ENCODE data around the gene ATRIP. TPM values are rescaled to one million over a fixed set of nuclear protein-coding genes. Genes with fewer than 3 reads are reported as not detected.

ATRIP gene
- total RNA-seq = 1 to 10 TPM; 3.2 to 8.6 TPM

GRCh38 chr3:48446425-48447193 is at the start of gene ATRIP:
Gene ATRIP (plus strand): TSS chr3:48446737. CDS start chr3:48446846, 109 bp downstream.
- peak within 1 kb of the TSS; percentile 92 for H3K27ac ChIP-seq
- peaks cover 3% of the 10 kb centered on the region for H3K4me1 ChIP-seq
- no peaks in the 10 kb centered on the region for H3K36me3 ChIP-seq
- no peaks in the 10 kb centered on the region for H3K9me3 ChIP-seq
- peak within 1 kb of the TSS; percentile 83 to 89 for H3K9ac ChIP-seq (ENCODE audit: low read depth in 2 of 2, low read length in 2 of 2)
- intact Hi-C loops (cut with DNase I) = no loop called here
- no peaks in the 10 kb centered on the region for H3K27me3 ChIP-seq
- peak; percentile 92 for DNase-seq
- H3K4me3 ChIP-seq = peak within 1 kb of the TSS; percentile 99
- TF ChIP-seq, protein P1, sequence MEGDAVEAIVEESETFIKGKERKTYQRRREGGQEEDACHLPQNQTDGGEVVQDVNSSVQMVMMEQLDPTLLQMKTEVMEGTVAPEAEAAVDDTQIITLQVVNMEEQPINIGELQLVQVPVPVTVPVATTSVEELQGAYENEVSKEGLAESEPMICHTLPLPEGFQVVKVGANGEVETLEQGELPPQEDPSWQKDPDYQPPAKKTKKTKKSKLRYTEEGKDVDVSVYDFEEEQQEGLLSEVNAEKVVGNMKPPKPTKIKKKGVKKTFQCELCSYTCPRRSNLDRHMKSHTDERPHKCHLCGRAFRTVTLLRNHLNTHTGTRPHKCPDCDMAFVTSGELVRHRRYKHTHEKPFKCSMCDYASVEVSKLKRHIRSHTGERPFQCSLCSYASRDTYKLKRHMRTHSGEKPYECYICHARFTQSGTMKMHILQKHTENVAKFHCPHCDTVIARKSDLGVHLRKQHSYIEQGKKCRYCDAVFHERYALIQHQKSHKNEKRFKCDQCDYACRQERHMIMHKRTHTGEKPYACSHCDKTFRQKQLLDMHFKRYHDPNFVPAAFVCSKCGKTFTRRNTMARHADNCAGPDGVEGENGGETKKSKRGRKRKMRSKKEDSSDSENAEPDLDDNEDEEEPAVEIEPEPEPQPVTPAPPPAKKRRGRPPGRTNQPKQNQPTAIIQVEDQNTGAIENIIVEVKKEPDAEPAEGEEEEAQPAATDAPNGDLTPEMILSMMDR (IDR thresholded peaks at IDR 0.05) = no peak

- no peak overlapping the region for H3K9ac ChIP-seq (ENCODE audit: low read depth in 2 of 2, low read length in 2 of 2)
- H3K36me3 ChIP-seq = no peaks in the 10 kb centered on the region
- no peaks in the 10 kb centered on the region for H3K27me3 ChIP-seq
- TF ChIP-seq, protein P1 (IDR thresholded peaks at IDR 0.05) = no peak
- no peaks in the 10 kb centered on the region for H3K9me3 ChIP-seq
- no peak overlapping the region for H3K27ac ChIP-seq
- H3K4me1 ChIP-seq = no peaks in the 10 kb centered on the region
- DNase-seq = no peak
- intact Hi-C loops (cut with DNase I) = no loop called here
- H3K4me3 ChIP-seq = no peak overlapping the region
Observed at GRCh38 chr3:48397767-48398681, 48.5 kb upstream of the ATRIP start.

GRCh38 chr3:48398701-48399386 is 47.7 kb upstream of the ATRIP start:
- Histone ChIP-seq H3K4me3 (no peak overlapping the region), H3K9me3 (no peaks in the 10 kb centered on the region), H3K27ac (no peak overlapping the region), H3K9ac (ENCODE audit: low read depth in 2 of 2, low read length in 2 of 2) (peak overlapping the region in 1 of 2 donors; percentile 35), H3K4me1 (no peaks in the 10 kb centered on the region), H3K36me3 (no peaks in the 10 kb centered on the region), H3K27me3 (no peaks in the 10 kb centered on the region)
- TF ChIP-seq, protein P1 (IDR thresholded peaks at IDR 0.05) = no peak
- no peak for DNase-seq
- intact Hi-C loops (cut with DNase I) = no loop called here

DNA sequence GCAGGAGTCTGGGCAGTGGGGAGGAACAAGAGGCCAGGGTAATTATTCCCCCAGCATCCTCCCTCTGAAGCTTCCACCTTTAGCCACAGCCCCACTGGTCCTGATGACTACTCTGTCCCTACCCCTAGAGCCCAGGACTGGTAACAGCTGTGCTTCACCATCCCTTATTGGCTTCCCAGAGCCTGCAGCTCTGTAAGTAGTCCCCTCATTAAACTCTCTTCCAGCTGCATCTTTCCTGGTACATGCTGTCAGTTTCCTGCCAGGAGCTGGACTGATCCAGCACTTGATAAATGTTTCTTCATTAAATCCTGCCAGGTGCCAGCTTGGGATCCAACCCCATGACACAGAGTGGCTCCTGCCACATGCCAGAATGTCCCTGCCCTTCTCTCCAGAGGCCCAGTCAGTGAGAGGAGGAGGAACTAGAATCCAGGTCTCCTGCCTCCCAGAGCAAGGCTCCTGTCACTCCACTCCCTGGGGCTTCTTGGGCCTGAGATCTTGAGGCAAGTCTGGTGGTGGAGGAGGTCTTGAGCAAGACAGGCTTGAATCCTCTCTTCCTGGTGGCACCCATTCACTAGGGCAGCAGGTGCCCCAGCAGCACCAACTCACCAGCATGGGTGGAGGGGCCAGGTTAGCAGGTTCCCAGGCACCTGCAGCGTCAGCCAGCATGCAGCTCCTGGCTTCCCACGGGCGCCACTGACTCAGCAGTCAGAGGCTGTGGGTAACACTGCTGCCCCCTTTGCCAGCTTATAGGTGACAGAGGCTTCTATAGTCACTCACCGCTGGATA is 47.0 kb upstream of the ATRIP start:
- intact Hi-C loops (cut with DNase I) = loop anchor here (2.0 to 10.0 kb wide), 3 partner anchors 37 to 148 kb away; no protein-coding TSS in a partner anchor
- DNase-seq = no peak
- Histone ChIP-seq H3K27ac (no peak overlapping the region), H3K4me3 (no peak overlapping the region), H3K9ac (ENCODE audit: low read depth in 2 of 2, low read length in 2 of 2) (no peak overlapping the region), H3K9me3 (no peaks in the 10 kb centered on the region), H3K27me3 (no peaks in the 10 kb centered on the region), H3K36me3 (no peaks in the 10 kb centered on the region), H3K4me1 (no peaks in the 10 kb centered on the region)
- TF ChIP-seq, protein P1 (IDR thresholded peaks at IDR 0.05) = no peak

All from colonic mucosa (tissue), 4 donors.